Ecto neural progenitor cell (in vitro differentiated cells): ENCODE measurements around the gene RBMS1.

Experiments
- DNase-seq: peaks from one replicate; pipeline ENCODE4 v3.0.0-alpha.2; 2018; ENCODE audit warnings: low spot score

Gene RBMS1

DNA sequence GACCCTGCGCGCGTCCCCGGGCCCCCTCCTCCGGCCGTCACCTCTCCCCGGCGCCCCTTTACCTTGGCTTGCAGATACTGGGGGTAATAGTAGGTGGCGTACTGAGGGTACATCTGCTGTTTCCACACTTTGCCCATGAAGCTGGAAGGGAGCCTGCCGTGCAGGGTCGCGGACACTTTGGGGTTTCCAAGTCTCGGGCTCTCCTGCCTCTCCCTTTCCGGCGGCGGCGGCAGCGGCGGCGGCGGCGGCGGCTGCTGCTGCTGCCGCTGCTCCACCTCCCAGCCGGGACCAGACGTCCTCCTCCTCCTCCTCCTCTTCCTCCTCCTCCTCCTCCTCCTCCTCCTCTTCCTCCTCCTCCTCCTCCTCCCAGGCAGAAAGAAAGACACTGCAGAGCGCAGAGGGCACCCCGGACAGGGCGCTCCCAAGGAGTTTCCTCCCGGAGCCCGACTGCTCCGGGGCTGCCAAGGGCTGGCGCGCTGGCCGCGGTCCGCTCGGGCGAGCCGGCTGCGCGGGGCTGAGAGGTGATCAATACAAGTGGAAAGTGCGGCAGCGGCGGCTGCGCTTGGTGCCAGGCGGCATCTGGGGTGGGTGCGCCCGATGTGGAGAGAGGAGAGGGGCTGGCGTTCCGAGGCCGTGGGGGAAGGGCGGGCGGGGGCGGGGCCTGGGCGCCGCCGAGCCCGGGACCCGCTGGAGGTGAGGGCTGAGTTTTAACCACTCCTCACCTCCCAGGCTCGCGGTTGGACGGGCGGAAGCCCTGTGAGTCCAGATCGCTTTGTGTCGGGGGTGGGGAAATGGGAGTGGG is at the start of gene RBMS1:
Gene RBMS1 (minus strand): TSS at position 581 of the 802 bp plus-strand sequence. CDS start 444 bp downstream, at position 137.
- peak; percentile 86 for DNase-seq

DNA sequence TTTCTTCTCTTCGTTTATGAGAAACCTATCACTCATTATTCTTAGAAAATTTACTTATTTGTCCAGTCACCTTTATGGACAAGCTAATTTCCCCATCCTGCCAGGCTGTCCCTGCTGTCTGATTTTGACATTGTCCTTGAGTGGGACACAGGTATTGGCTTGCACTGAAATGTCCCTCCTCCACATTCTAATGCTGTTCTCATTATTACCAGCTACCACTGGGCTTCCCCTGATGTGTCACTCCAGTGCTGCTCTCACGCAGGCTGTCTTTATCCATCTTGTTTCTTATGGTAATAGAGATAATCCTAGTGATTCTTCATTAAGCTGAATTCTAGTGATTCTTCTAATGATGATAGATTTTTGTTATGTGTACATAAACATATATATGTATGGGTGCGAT is 48.1 kb upstream of the RBMS1 start:
- no peak for DNase-seq

DNA sequence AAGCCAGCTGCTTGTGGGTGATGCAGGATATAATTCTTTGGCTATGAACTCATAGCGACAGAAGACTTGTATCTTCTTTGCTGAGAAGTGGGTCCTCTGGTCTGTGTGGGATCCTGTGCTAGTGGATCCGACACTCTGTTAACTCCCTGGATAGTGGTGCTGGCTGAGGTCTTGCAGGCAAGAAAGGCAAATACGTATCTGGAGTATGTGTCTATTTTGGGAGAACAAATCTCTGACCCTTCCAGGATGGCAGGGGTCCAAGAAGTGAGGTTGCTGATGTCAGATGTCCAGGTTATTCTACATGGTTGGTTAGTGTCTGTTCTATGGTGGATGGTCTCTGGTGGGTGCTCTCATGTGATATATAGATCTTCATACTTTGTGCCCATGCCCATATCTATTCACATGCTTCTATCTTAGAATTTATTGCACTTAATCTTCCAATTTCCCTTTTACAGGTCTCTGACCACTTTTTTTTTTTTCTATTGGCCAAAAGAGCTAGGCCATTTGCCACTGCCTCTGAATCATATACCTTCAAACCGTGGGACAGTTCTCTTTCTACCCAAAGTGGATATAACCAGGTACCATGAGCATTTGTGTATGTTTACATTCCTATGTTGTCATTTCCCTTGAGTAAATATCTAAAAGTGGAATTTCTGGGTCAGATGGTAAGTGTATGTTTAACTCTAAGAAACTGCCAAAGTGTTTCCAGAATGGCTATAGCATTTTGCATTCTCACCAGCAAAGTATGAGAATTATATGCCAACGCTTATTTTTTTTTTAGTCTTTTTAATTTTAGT is 45.1 kb upstream of the RBMS1 start:
- DNase-seq: no peak

- no peak for DNase-seq
Observed at GRCh38 chr2:160538115-160538514, 44.5 kb upstream of the RBMS1 start.

GRCh38 chr2:160534996-160535395 is 41.4 kb upstream of the RBMS1 start:
- no peak for DNase-seq

DNA sequence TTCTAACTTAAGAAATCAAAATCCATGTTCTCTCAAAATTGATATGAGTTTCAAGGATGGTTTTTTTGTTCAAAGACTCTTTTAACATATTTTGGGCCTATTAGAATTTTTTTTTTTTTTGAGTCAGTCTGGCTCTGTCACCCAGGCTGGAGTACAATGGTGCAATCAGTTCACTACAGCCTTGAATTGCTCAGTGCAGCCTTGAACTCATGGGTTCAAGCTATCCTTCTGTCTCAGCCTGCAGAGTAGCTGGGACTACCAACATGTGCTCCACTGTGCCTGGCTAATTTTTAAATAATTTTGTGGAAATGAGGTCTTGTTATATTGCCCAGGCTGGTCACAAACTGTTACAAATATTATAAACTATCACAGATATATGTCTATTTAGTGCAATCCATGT is 40.6 kb upstream of the RBMS1 start:
- no peak for DNase-seq

- DNase-seq: no peak
Observed at GRCh38 chr2:160533482-160533881, 39.9 kb upstream of the RBMS1 start.

DNA sequence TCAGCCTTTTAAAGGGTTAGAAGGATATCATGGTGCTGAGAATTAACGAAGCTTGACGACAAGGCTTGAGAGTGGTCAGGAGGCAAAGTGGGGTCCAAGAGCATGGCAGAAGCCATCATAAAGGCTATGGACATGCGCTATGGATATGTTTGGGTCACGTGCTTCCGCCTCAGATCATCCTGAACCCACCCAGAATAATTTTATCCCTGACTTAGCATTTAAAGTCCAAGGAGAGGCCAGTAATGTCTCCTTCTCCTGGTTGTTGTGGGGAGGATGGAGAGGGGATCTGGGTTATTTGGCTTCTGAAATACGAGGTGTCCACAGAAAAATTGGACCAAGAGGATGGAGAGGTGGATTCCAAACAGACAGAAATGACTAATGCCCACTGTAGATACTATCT is 38.8 kb upstream of the RBMS1 start:
- DNase-seq: no peak

- no peak for DNase-seq
Observed at GRCh38 chr2:160522951-160523710, 29.5 kb upstream of the RBMS1 start.

DNA sequence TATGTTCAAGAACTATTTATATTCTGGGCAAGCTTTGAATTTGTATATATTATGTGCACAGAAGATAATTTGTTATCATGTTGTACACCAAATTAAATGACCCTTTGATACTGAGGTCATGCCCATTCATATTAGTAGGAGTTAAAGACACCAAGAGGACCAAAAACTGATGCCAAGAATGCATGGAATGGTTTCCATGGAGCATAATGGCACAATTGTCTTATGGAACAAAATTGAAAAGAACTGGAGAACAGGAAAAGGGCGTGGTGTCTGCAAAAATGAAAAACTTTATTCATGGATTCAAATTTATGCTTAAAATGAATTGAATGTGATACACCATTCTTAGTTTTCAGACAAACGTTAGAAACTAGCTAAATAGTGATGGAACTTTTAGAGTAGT is 24.1 kb upstream of the RBMS1 start:
- no peak for DNase-seq

- DNase-seq: no peak
Observed at GRCh38 chr2:160516547-160517365, 23.1 kb upstream of the RBMS1 start.

DNA sequence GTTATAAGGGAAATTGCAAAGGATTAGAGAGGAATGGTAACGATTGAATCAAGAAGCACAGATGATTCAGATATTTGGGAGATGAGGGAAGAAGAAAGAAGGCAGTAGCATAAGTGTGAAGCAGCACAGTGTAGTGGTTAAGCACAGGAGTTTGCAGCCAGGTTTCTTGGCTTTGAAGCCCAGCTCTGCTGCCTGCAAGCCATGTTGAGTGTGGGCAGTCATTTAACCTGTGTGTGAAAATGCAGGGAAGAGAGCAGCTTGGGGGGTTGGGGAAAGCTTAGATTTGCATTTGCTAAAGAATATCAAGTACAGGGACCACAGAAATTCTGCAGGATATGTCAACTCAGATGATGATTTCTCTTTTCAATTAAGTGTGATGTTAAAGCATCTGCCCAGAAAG is 21.5 kb upstream of the RBMS1 start:
- DNase-seq: no peak

DNA sequence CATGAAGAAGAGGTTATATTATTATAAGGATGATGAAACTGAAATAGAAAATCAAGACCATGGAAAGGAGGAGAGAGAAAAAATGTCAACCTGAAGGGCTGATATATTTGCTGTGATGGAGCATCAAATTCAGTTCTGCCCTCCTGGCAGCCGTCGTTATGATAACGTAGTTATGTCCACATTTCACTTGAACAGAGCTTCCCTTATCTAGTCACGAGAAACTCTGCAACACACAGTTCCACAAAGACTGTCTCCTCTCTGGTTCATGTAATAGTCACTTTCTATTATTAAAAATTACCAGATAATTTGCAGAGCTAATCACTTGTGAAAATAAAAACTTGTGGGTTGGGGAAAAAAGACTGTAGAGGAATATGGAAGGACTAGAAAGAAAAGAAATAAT is 19.5 kb upstream of the RBMS1 start:
- no peak for DNase-seq

DNA sequence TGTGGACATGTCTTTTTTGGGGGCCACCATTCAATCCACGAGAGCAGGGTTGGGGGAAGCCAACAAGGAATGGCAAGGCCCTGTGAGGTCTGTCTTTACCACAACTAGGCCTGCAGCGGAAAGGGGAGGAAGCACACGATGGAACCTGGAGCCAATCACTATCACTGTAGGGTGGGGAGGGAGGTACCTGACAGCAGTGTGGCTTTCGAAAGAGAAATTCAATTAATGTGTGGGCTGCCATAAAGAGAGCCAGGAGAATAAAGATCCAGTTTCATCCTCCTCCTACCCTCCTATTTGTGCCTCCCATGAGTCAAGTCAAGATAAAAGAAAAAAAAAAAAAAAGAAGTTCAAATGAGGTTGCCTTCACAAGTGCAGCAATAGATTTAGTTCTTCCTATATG is 18.9 kb upstream of the RBMS1 start:
- no peak for DNase-seq

DNA sequence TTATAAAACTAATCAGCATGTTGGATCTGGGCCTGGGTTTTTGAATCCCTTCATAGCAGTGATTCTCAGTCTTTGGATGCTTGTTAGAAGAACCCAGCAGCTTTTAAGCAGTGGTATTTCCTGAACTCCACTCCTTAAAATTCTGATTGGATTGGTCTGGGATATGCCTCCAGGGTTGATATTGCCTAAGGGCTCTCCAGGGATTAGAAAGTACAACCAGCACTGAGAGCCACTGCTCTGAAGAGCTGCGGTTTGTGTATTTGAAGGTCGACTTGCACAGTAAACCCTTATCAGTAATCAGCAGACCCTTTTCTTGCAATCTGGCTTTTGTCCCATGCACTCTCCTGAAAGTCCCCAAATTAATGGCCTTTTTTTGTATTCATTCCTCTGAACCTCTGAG is 17.0 kb upstream of the RBMS1 start:
- DNase-seq: no peak

DNA sequence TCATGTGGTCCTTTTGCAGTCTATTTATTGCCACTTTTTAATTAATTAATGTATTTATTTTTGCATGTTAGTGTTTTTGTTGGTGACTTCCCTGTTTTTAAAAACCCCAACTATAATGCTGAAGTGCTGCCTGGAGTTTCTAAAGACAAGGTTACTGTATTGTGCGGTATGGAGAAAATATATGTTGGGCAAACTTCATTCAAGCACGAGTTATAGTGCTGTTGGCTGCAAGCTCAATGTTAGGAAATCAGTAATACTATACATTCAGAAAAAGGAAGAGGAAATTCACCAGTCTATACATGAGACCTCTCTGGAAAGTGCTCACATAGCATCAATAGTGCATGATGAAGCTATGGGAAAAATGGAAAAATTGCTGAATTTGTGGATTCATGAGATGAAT is 15.4 kb upstream of the RBMS1 start:
- no peak for DNase-seq

DNA sequence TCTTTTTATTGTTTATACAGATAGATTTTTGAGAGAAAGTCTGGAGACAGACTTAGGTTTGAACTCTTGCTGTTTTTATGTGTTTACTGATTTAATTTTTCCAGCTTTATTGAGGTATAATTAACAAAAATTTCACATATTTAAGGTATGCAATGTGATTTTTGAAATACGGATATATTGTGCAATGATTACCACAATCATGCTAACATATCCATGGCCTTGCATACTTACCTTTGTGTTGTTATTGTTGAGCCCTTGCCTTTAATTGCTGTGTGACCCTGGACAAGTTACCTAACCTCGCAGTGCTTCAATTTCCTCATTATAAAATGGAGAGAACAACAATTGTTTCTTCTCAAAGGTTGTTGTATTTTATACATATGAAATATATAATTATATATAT is 13.9 kb upstream of the RBMS1 start:
- DNase-seq: no peak

GRCh38 chr2:160507046-160507407 is 13.4 kb upstream of the RBMS1 start:
- DNase-seq: no peak

- no peak for DNase-seq
Observed at GRCh38 chr2:160506371-160507045, 12.9 kb upstream of the RBMS1 start.

DNA sequence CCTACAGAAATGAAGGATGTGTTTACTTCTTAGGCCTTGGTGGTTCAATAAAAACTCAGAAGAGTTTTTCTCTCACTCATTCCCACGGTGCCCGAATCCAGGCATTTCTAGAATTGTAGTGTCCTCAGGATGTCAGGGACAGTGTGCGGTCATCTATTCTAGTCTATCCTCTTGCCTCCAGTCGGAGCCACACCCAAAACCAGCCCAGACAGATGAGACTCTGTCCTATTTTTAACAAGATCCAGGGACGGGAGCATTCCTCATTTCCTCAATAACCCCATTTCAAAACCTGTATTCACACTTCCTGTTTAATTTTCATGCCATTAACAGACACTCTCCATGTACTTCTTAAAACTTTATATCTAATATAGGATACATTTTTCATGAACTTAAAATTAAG is 11.6 kb upstream of the RBMS1 start:
- no peak for DNase-seq

DNA sequence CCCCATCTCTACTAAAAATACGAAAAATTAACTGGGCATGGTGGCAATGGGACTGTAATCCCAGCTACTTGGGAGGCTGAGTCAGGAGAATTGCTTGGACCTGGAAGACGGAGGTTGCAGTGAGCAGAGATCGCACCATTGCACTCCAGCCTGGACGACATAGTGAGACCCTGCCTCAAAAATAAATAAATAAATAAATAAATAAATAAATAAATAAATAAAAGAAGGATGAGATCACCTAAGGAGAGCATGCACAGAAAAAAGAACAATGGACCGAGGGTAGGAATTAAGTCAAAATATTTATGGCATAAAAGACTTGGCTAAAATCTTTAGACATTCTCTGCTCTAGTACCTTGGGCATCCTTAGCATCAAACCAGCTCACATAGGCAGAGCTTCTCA is 8.9 kb upstream of the RBMS1 start:
- DNase-seq: no peak
